Osteoblast (primary cell): ENCODE measurements around the gene PTTG2. TPM values are rescaled to one million over a fixed set of nuclear protein-coding genes. Genes with fewer than 3 reads are reported as not detected.

Source experiments
- DNase-seq: peaks from one replicate; pipeline ENCODE4 v3.0.0; 2011; ENCODE audit warnings: low spot score, mixed read lengths; ENCODE audit not compliant: insufficient read length; ENCODE audit errors: missing footprints
- H2AFZ ChIP-seq: 2 replicates; pipeline ENCODE4 v1.6.0; 2011; ENCODE audit warnings: mild to moderate bottlenecking, low read length
- H3K27ac ChIP-seq: 2 replicates; pipeline ENCODE4 v1.5.1; 2011; ENCODE audit warnings: mild to moderate bottlenecking, low read depth, low read length, moderate library complexity
- H3K27me3 ChIP-seq: 2 replicates; pipeline ENCODE4 v1.6.0; 2012; ENCODE audit warnings: mild to moderate bottlenecking, control low read depth, inconsistent platforms, low read length, moderate library complexity; ENCODE audit not compliant: insufficient read depth
- H3K36me3 ChIP-seq: 2 replicates; pipeline ENCODE4 v1.5.1; 2011; ENCODE audit warnings: mild to moderate bottlenecking, low read length, control low read depth, moderate library complexity; ENCODE audit not compliant: insufficient read depth
- H3K4me1 ChIP-seq: 2 replicates; pipeline ENCODE4 v1.5.1; 2011; ENCODE audit warnings: mild to moderate bottlenecking, low read length, control low read depth, moderate library complexity; ENCODE audit not compliant: insufficient read depth
- H3K4me2 ChIP-seq: 2 replicates; pipeline ENCODE4 v1.6.0; 2011; ENCODE audit warnings: mild to moderate bottlenecking, low read length; ENCODE audit not compliant: insufficient read depth
- H3K4me3 ChIP-seq: fragments of 200-600 bp; sonication (generic); 3 replicates; pipeline ENCODE4 v1.5.1; 2012; ENCODE audit warnings: mild to moderate bottlenecking, low read length, inconsistent platforms; ENCODE audit not compliant: insufficient read depth
- H3K79me2 ChIP-seq: 2 replicates; pipeline ENCODE4 v1.6.0; 2012; ENCODE audit warnings: mild to moderate bottlenecking, low read length, control low read depth, inconsistent platforms; ENCODE audit not compliant: insufficient read depth
- H3K9me3 ChIP-seq: 2 replicates; pipeline ENCODE4 v1.5.1; 2011; ENCODE audit warnings: low read depth, low read length, control low read depth
- H4K20me1 ChIP-seq: 2 replicates; pipeline ENCODE4 v1.6.0; 2012; ENCODE audit warnings: mild to moderate bottlenecking, low read length, control low read depth; ENCODE audit not compliant: insufficient read depth
- CTCF ChIP-seq: IDR thresholded peaks from 2 replicates; pipeline ENCODE4 v1.5.1; 2011; ENCODE audit warnings: mild to moderate bottlenecking, low read depth, low read length, moderate library complexity; ENCODE audit errors: extremely low read depth
- total RNA-seq: library from RNA; depleted of rRNA; stranded (reverse); fragments of >200 nt; gene quantifications from 2 replicates; pipeline ENCODE4 v1.2.3, GENCODE V29; 2012

Gene PTTG2
- total RNA-seq, 1 donor: not detected

GRCh38 chr4:37949636-37950426, 10.4 kb upstream of the PTTG2 start:
- H2AFZ ChIP-seq: no peak overlapping the region
- no peaks in the 10 kb centered on the region for H3K36me3 ChIP-seq
- TF ChIP-seq CTCF: no peak
- no peaks in the 10 kb centered on the region for H3K79me2 ChIP-seq
- no peak for DNase-seq
- H3K4me3 ChIP-seq: no peak overlapping the region
- H4K20me1 ChIP-seq: no peaks in the 10 kb centered on the region
- H3K27ac ChIP-seq: no peak overlapping the region
- H3K27me3 ChIP-seq: no peaks in the 10 kb centered on the region
- no peak overlapping the region for H3K4me2 ChIP-seq
- H3K9me3 ChIP-seq: no peaks in the 10 kb centered on the region
- H3K4me1 ChIP-seq: peaks cover 15% of the 10 kb centered on the region

- TF ChIP-seq CTCF: no peak
- DNase-seq: no peak
- no peak overlapping the region for H2AFZ ChIP-seq
Measured at GRCh38 chr4:37951461-37952352, 8.5 kb upstream of the PTTG2 start.

GRCh38 chr4:37953156-37953555, 7.0 kb upstream of the PTTG2 start:
- Histone ChIP-seq H3K27ac (no peak overlapping the region), H3K79me2 (no peaks in the 10 kb centered on the region), H4K20me1 (no peaks in the 10 kb centered on the region), H3K9me3 (no peaks in the 10 kb centered on the region), H3K4me2 (no peak overlapping the region), H2AFZ (no peak overlapping the region), H3K27me3 (no peaks in the 10 kb centered on the region), H3K4me1 (peaks cover 7% of the 10 kb centered on the region), H3K36me3 (no peaks in the 10 kb centered on the region), H3K4me3 (no peak overlapping the region)
- no peak for TF ChIP-seq CTCF
- DNase-seq: no peak

More at GRCh38 chr4:37951461-37952352, 8.5 kb upstream of the PTTG2 start:
- H3K27me3 ChIP-seq: no peaks in the 10 kb centered on the region
- H3K4me3 ChIP-seq: no peak overlapping the region
- no peak overlapping the region for H3K4me2 ChIP-seq
- H3K79me2 ChIP-seq: no peaks in the 10 kb centered on the region
- no peaks in the 10 kb centered on the region for H4K20me1 ChIP-seq
- no peak overlapping the region for H3K27ac ChIP-seq
- H3K9me3 ChIP-seq: no peaks in the 10 kb centered on the region
- peaks cover 7% of the 10 kb centered on the region for H3K4me1 ChIP-seq
- no peaks in the 10 kb centered on the region for H3K36me3 ChIP-seq
